Spinal cord (tissue), 10 donors: ENCODE measurements around the gene PBOV1. TPM values are rescaled to one million over a fixed set of nuclear protein-coding genes. Genes with fewer than 3 reads are reported as not detected.

Experiments used
- DNase-seq, 6 donors: peaks; one replicate each; pipeline versions ENCODE4 v3.0.0 to v3.0.0-alpha.2; 2013 to 2015; ENCODE audit warnings: low spot score in 6 of 6, low read depth in 4 of 6
- H3K27ac ChIP-seq: one replicate; pipeline ENCODE4 v1.5.1; 2013; ENCODE audit warnings: low read depth, low read length, control low read depth
- H3K27me3 ChIP-seq: one replicate; pipeline ENCODE4 v1.6.1; 2013; ENCODE audit warnings: low read length; ENCODE audit not compliant: control insufficient read depth, insufficient read depth
- H3K36me3 ChIP-seq: one replicate; pipeline ENCODE4 v1.6.1; 2013; ENCODE audit warnings: low read length; ENCODE audit not compliant: control insufficient read depth, insufficient read depth
- H3K4me1 ChIP-seq: one replicate; pipeline ENCODE4 v1.6.1; 2013; ENCODE audit warnings: low read length; ENCODE audit not compliant: control insufficient read depth, insufficient read depth
- H3K4me3 ChIP-seq: one replicate; pipeline ENCODE4 v1.5.1; 2013; ENCODE audit warnings: low read depth, low read length, control low read depth
- H3K9me3 ChIP-seq: one replicate; pipeline ENCODE4 v1.6.1; 2013; ENCODE audit warnings: low read length; ENCODE audit not compliant: control insufficient read depth, insufficient read depth
- WGBS: methylation state at CpG from one replicate; pipeline ENCODE4 v1.1.5; 2013; ENCODE audit warnings: missing lambda C conversion rate; ENCODE audit not compliant: insufficient coverage; 5-methylcytosine and 5-hydroxymethylcytosine counted together
- polyA plus RNA-seq, 2 donors: library from polyadenylated mRNA; unstranded; fragments of 120-200 nt; gene quantifications; one replicate each; pipeline ENCODE4 v1.2.1, GENCODE V29; 2013; ENCODE audit not compliant: insufficient read length in 2 of 2
- total RNA-seq, 2 donors: library from RNA; depleted of rRNA in 1 of 2; stranded (reverse); fragments of 120-200 nt in 1 of 2; fragments of >200 nt in 1 of 2; gene quantifications; one replicate each; pipeline versions ENCODE4 v1.2.3 to v1.2.4, GENCODE V29; 2013 to 2014
- donor health status: healthy.

Gene PBOV1
- total and polyA plus RNA-seq, 4 donors: 0.32 TPM; not detected in 3

DNA sequence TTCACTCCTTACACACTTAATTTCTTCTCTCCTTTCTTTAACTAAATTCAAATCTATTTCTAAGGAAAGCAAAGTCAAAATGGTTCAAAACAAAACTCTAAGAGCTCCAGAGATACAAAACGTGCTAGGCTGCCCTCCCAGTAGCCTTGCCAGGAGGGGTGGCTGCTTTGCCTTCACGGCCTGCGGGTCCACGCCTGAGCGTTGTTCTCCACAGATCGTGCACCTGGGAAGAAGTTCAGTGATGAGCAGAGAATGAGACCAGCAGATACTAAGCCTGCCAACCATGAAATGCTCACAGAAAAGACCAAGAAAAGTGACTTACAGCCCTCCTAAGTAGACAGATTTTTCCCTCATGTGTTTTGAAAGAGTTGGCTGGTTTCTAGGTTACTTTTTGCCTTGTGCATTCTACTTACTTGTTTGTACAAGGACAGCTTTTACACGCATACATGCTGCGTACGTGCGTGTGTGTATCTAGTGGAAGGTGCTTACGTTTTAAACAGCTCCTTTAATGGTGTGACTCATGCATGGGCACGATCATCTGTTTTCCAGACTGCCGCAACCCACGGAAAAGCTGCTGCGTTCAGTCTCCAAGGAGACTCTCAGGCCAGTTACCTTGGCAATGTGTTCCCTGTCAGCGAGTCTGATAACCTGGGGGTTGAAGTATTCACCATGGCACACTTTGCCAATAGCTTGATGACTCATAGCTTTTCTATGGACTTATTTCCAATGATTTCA lies 32.4 kb upstream of the PBOV1 start:
- peaks cover 13% of the 10 kb centered on the region for H3K36me3 ChIP-seq
- H3K27me3 ChIP-seq: no peaks in the 10 kb centered on the region
- H3K27ac ChIP-seq: no peak overlapping the region
- no peaks in the 10 kb centered on the region for H3K9me3 ChIP-seq
- no peak overlapping the region for H3K4me3 ChIP-seq
- DNase-seq: peak in 1 of 6 donors; percentile 26
- no peaks in the 10 kb centered on the region for H3K4me1 ChIP-seq
- WGBS: 71% methylated on average over 10 of the region's 16 CpGs

DNA sequence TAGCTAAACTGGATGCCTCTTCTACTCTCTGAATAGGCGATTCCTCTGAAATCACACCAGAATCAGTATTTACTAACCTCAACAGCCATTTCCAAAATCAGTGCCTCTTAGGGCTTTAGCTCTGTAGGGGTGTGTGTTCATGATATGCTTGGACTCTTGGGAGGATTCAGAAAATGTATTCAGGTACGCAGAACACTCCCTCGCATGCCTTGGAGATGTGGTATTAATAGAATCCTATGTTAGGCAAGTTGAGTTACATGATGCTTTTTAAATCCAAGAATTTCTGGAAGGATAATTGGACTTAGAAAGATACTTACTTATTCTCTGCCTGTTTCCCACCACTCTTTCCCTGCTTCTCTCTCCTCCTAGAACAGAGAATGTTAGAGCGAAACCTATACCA lies 31.8 kb upstream of the PBOV1 start:
- Histone ChIP-seq H3K9me3 (no peaks in the 10 kb centered on the region), H3K27me3 (no peaks in the 10 kb centered on the region), H3K4me3 (no peak overlapping the region), H3K27ac (no peak overlapping the region), H3K4me1 (no peaks in the 10 kb centered on the region), H3K36me3 (peaks cover 8% of the 10 kb centered on the region)
- DNase-seq: peak in 1 of 6 donors; percentile 22
- 91% methylated on average over 1 of the region's 4 CpGs for WGBS

DNA sequence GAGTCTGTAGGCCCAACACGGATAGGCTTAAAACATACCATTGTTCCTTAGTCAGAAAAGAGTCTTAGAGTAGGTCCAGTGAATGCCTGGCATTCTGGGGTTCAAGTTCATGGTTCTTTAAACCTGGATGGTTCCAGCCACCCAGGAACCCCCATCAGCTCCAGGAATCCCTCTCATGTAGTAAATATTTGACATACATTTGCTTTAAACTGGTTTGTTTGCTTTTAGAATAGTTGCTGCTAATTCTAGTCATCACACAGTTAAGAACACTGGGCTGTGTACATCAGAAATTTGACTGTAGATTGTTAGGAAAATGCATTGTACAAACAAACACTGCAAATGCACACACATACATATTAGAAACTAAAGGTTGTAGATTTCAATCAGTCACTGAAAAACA lies 30.6 kb upstream of the PBOV1 start:
- 80% methylated on average over 1 of the region's 1 CpG for WGBS
- H3K27me3 ChIP-seq: no peaks in the 10 kb centered on the region
- no peak overlapping the region for H3K27ac ChIP-seq

DNA sequence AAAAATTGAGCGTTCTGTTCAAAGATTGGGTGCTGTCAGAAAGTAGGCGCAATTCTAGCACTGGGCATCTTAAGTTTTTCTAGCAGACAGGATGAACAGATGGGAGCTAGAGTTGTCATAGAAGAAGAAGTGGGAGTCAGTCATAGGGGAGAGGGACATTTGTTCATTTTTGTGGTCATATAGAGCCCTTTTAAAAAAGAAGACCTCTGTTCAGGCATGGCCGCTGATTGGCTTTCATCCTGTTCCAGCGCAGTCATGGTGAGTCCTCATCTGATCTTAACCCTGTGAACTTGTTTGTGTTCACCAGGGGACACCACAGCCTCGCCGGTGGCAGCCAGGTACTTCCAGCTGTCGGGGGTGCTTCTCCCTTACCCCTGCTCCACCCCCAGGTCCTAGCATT lies 29.7 kb upstream of the PBOV1 start:
- DNase-seq: no peak
- no peaks in the 10 kb centered on the region for H3K4me1 ChIP-seq
- 79% methylated on average over 7 of the region's 7 CpGs for WGBS
- peaks cover 2% of the 10 kb centered on the region for H3K36me3 ChIP-seq
- H3K4me3 ChIP-seq: no peak overlapping the region
- no peak overlapping the region for H3K27ac ChIP-seq
- H3K9me3 ChIP-seq: no peaks in the 10 kb centered on the region
- H3K27me3 ChIP-seq: no peaks in the 10 kb centered on the region

More for the DNA sequence above, 30.6 kb upstream of the PBOV1 start:
- Histone ChIP-seq H3K9me3 (no peaks in the 10 kb centered on the region), H3K4me3 (no peak overlapping the region), H3K36me3 (peaks cover 6% of the 10 kb centered on the region), H3K4me1 (no peaks in the 10 kb centered on the region)
- no peak for DNase-seq

DNA sequence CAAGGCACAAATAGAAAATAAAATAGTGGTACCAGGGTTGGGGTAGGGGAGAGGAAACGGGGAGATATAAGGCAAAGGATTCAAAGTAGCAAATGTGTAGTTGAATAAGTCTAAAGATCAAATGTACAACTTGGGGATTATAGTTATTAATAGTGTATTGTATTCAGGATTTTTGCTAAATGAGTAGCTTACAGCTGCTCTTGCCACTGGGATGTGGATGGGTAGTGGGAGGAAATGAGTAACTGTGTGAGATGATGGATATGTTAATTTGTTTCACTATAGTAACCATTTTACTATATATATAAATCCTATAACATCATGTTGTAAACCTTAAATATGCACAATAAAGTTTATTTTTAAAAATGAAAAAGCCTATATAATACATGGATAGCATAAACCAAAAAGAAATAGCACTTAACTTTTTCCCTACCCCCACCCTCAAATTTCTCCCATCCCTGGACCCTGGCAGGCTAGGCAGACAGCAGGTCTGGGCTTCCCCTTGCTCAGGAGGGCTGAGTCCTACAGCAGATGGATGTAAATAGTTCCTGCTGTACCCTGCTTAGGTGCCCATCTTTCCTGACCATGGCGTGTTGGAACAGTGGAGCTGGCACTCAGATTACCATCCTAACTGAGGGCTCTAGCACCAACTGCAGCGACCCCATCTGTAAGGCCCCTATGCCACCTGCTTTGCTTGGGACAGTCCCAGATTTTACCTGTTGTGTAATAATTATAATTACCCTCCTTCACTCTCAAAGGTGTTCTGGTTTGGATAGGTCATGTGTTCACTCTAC lies 28.6 kb upstream of the PBOV1 start:
- peaks cover 2% of the 10 kb centered on the region for H3K36me3 ChIP-seq
- DNase-seq: no peak
- H3K9me3 ChIP-seq: no peaks in the 10 kb centered on the region
- no peaks in the 10 kb centered on the region for H3K27me3 ChIP-seq
- H3K4me1 ChIP-seq: no peaks in the 10 kb centered on the region
- WGBS: 96% methylated on average over 2 of the region's 3 CpGs
- H3K27ac ChIP-seq: no peak overlapping the region
- H3K4me3 ChIP-seq: no peak overlapping the region

DNA sequence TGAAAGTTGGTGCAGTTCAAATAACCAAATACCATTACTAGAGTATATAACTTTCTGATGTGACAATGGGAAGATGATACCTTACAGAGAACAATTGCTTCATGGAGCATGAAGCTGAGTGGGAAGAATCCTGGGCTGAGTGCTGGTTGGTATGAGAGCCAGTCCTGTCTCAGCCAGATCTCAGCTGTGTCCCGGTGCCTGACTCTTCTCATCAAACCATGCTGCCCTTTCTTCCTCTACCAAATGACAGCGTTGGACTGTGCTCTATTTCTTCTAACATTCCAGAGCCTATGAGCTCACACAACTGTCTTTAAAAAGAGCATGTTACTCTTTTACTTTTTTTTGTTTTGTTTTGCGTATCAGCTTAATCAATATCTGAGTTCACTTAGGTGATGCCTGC lies 27.5 kb upstream of the PBOV1 start:
- peaks cover 2% of the 10 kb centered on the region for H3K36me3 ChIP-seq
- H3K27ac ChIP-seq: no peak overlapping the region
- H3K4me1 ChIP-seq: no peaks in the 10 kb centered on the region
- DNase-seq: no peak
- WGBS: 90% methylated on average over 3 of the region's 3 CpGs
- no peak overlapping the region for H3K4me3 ChIP-seq
- no peaks in the 10 kb centered on the region for H3K9me3 ChIP-seq
- H3K27me3 ChIP-seq: no peaks in the 10 kb centered on the region

DNA sequence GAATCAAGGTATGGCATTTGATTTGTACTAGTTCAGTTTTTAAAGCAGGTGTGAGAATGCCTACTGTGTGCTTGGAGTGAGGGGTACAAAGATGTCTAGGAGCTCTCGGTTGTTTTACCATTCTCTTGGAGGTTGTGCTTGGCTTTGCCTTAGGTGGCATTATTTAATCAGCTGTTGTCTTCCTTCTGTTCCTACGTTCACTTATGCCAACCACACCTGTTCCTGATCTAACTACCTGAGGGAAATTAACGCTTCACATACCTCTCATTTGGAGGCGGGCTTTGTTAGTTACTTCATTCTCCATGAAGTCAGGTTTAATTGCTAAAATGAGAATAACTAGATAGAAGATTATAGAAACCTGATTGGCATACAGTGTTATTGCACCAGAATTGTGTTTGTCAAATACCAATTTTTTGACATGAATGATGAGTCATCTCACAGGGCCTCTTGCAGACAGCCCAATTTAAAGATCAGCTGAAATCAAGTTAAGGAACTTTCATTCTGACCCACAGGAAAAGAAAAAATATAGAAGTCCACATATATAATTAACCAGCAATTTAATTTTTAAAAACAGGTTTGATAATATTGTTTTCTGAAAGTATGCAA lies 24.8 kb upstream of the PBOV1 start:
- no peak for DNase-seq
- no peak overlapping the region for H3K27ac ChIP-seq
- no peaks in the 10 kb centered on the region for H3K4me1 ChIP-seq
- WGBS: no CpG with 5 or more reads among the region's 4 CpGs
- H3K9me3 ChIP-seq: no peaks in the 10 kb centered on the region
- H3K27me3 ChIP-seq: no peaks in the 10 kb centered on the region
- no peak overlapping the region for H3K4me3 ChIP-seq
- no peaks in the 10 kb centered on the region for H3K36me3 ChIP-seq

DNA sequence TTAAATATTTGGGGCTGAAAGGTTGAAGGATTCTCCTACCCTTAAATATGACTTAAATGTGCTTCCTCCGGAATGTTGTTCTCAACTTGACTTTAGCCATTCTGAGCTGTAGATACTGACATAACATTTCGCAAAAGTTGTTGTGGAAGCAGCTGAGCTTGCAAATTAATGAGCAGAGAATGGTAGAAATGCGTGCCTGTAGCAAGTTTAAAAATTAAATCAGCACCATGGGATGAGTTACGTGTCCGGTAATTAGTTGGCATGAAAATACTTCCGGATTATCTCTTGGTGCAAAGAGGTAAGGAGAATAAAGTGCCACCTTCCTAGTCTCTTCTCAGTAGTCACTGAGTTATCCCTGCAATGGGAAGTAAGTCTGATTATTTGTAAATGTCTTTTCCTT lies 23.6 kb upstream of the PBOV1 start:
- DNase-seq: no peak
- no peak overlapping the region for H3K27ac ChIP-seq
- no peak overlapping the region for H3K4me3 ChIP-seq
- no peaks in the 10 kb centered on the region for H3K4me1 ChIP-seq
- H3K9me3 ChIP-seq: no peaks in the 10 kb centered on the region
- H3K27me3 ChIP-seq: no peaks in the 10 kb centered on the region
- WGBS: 84% methylated on average over 5 of the region's 6 CpGs
- H3K36me3 ChIP-seq: no peaks in the 10 kb centered on the region

DNA sequence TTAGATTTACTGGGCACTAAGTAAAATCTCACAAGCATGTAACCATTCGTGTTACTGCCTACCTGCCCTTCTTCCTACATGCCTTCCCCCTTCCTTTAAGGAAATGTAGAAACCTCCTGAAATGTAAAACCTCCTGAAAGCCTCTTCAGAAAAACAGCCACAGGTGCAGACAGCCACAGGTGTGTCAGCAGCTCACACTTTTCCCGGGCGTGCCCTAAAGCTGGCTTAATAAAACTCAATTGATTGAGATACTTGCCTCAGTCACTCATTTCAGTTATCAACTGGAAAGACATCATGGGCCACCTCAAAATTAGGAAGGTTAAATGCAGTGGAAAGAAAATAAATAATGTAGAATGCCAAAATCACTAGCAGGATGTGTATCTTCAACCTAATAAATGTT lies 23.1 kb upstream of the PBOV1 start:
- Histone ChIP-seq H3K4me3 (no peak overlapping the region), H3K27me3 (no peaks in the 10 kb centered on the region), H3K27ac (no peak overlapping the region), H3K36me3 (no peaks in the 10 kb centered on the region), H3K4me1 (no peaks in the 10 kb centered on the region), H3K9me3 (no peaks in the 10 kb centered on the region)
- WGBS: 100% methylated on average over 1 of the region's 3 CpGs
- DNase-seq: no peak
